Mesodermal cell (in vitro differentiated cells): ENCODE results near the gene HPS3.
"Not testable (repeated sequence)": the region's sequence is repeated elsewhere in the genome, so short reads cannot be mapped to it uniquely, and the experiment has no call there.

Experiments
- H3K27ac ChIP-seq: 2 replicates; pipeline ENCODE4 v1.7.0; 2013; ENCODE audit warnings: mild to moderate bottlenecking, low read depth, low read length, moderate library complexity; ENCODE audit not compliant: severe bottlenecking
- H3K36me3 ChIP-seq: 2 replicates; pipeline ENCODE4 v1.7.1; 2013; ENCODE audit warnings: mild to moderate bottlenecking, low read length, moderate library complexity; ENCODE audit not compliant: control insufficient read depth, insufficient read depth
- H3K4me1 ChIP-seq: one replicate; pipeline ENCODE4 v1.7.1; 2013; ENCODE audit warnings: mild to moderate bottlenecking, low read length; ENCODE audit not compliant: insufficient read depth, control insufficient read depth, poor library complexity, severe bottlenecking
- H3K4me3 ChIP-seq: 2 replicates; pipeline ENCODE4 v1.7.0; 2013; ENCODE audit warnings: low read length, control low read depth, mild to moderate bottlenecking; ENCODE audit not compliant: insufficient read depth, poor library complexity, severe bottlenecking; ENCODE audit errors: extremely low read depth
- H3K9me3 ChIP-seq: 2 replicates; pipeline ENCODE4 v1.7.1; 2013; ENCODE audit warnings: mild to moderate bottlenecking, low read length, moderate library complexity; ENCODE audit not compliant: control insufficient read depth
- WGBS, 2 experiments: methylation state at CpG; one replicate each; pipeline ENCODE4 v1.1.5; 2013; ENCODE audit warnings: missing lambda C conversion rate in 2 of 2; ENCODE audit not compliant: insufficient coverage in 2 of 2; 5-methylcytosine and 5-hydroxymethylcytosine counted together

Gene HPS3

GRCh38 chr3:149181182-149181581, 51.7 kb downstream of the HPS3 start:
- WGBS, 2 experiments, result 100% methylated on average over 2 of the region's 2 CpGs
- Histone ChIP-seq H3K4me1 (peaks cover 8% of the 10 kb centered on the region), H3K4me3 (no peak overlapping the region), H3K27ac (no peak overlapping the region), H3K36me3 (peaks cover 13% of the 10 kb centered on the region), H3K9me3 (peaks cover 10% of the 10 kb centered on the region)

- 83 to 100% methylated on average over 2 of the region's 2 CpGs for WGBS, 2 experiments
- H3K4me1 ChIP-seq, result no peaks in the 10 kb centered on the region
- H3K4me3 ChIP-seq, result no peak overlapping the region
- H3K36me3 ChIP-seq, result no peaks in the 10 kb centered on the region
- H3K9me3 ChIP-seq, result no peaks in the 10 kb centered on the region
- peak overlapping the region; percentile 58 for H3K27ac ChIP-seq
Observed at GRCh38 chr3:149186219-149186618, 56.8 kb downstream of the HPS3 start.

DNA sequence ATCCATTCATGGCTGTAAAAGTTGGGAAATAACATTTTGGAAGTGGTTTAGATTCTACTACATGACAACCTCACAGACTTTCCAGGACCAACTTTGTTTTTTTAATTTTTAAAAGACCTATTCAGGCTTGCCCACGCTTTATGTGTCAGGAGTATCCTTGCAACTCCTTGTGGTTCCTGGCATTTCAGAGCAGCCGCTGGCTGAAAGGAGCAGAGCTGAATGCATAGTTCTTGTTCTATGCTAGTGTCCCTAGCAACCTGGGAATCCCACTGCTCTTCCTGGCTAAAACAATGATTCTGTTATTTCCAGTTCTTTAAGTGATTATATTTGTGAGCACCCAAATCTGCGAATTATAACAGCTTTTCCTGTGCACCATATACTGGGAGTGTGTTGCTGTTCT, 57.3 kb downstream of the HPS3 start:
- peak overlapping the region; percentile 58 for H3K27ac ChIP-seq
- no peak overlapping the region for H3K4me3 ChIP-seq
- no peaks in the 10 kb centered on the region for H3K9me3 ChIP-seq
- no peaks in the 10 kb centered on the region for H3K4me1 ChIP-seq
- H3K36me3 ChIP-seq, result no peaks in the 10 kb centered on the region
- WGBS, 2 experiments, result 67 to 72% methylated on average over 1 to 2 of the region's 3 CpGs

GRCh38 chr3:149188494-149188893, 59.1 kb downstream of the HPS3 start:
- Histone ChIP-seq H3K4me3 (no peak overlapping the region), H3K9me3 (no peaks in the 10 kb centered on the region), H3K4me1 (no peaks in the 10 kb centered on the region), H3K27ac (no peak overlapping the region), H3K36me3 (no peaks in the 10 kb centered on the region)
- WGBS, 2 experiments, result 80% methylated on average over 1 of the region's 2 CpGs; no CpG with 5 or more reads in 1 of the 2 experiments

DNA sequence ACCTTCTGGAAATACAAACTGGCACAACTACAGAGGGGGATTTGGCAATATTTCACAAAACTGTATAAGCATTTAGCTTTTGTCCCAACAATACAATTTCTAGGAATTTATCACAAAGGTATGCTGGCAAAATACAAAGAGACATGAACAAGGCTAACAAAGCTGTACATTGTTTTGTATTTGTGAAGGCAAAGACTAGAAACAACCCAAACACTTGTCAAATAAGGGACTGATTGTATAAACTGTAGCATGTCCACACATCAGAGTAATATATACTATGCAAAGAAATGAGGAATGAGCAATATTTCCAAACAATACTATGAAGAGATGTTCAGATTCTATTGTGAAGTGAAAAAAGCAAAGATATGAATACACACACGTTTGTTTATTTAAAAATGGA, 65.8 kb downstream of the HPS3 start:
- Histone ChIP-seq H3K27ac (no peak overlapping the region), H3K9me3 (no peaks in the 10 kb centered on the region), H3K36me3 (no peaks in the 10 kb centered on the region), H3K4me1 (peaks cover 19% of the 10 kb centered on the region), H3K4me3 (no peak overlapping the region)
- WGBS, 2 experiments, result 100% methylated on average over 1 of the region's 1 CpG; no CpG with 5 or more reads in 1 of the 2 experiments

DNA sequence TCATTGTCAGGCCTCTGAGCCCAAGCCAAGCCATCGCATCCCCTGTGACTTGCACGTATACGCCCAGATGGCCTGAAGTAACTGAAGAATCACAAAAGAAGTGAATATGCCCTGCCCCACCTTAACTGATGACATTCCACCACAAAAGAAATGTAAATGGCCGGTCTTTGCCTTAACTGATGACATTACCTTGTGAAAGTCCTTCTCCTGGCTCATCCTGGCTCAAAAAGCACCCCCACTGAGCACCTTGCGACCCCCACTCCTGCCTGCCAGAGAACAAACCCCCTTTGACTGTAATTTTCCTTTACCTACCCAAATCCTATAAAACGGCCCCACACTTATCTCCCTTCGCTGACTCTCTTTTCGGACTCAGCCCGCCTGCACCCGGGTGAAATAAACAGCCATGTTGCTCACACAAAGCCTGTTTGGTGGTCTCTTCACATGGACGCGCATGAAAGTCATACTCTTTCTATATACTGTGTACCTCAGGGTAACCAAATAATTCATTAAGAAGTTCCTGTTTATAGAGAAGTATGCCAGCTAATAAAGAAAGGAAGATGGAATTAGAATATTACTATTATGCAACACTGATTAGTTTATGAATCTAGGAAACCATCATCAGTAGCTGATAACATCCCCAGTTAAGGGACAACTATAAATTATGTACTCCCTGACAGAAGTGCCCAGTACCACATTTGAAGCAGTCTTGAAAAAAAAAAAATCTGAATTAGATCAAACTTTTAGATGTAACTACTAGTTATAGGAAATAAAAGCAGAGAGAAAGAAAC, 67.6 kb downstream of the HPS3 start:
- Histone ChIP-seq H3K27ac (peak overlapping the region; percentile 50), H3K4me1 (peaks cover 19% of the 10 kb centered on the region)
- not testable (repeated sequence) for H3K9me3 ChIP-seq, H3K36me3 ChIP-seq, H3K4me3 ChIP-seq
- WGBS, 2 experiments, result 7 to 8% methylated on average over 2 to 6 of the region's 12 CpGs

DNA sequence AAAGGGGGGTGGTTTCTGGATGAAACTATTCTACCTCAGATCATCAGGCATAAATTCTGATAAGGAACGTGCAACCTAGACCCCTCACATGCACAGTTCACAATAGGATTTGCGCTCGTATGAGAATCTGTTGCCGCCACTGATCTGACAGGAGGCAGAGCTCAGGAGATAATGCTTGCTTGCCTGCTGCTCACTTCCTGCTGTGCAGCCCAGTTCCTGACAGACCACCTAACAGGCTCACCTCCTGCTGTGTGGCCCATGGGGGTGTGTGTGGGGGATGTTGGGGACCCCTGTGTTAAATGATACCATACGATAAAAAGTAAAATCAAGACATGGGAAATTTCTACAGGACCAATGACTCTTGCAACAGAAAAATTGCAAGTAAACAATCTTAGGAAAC, 68.2 kb downstream of the HPS3 start:
- Histone ChIP-seq H3K4me1 (peaks cover 19% of the 10 kb centered on the region), H3K9me3 (no peaks in the 10 kb centered on the region), H3K4me3 (no peak overlapping the region), H3K27ac (peak overlapping the region; percentile 50), H3K36me3 (no peaks in the 10 kb centered on the region)
- WGBS, 2 experiments, result 4% methylated on average over 3 to 4 of the region's 5 CpGs

GRCh38 chr3:149198611-149199010, 69.2 kb downstream of the HPS3 start:
- H3K27ac ChIP-seq, result peak overlapping the region; percentile 72
- no peaks in the 10 kb centered on the region for H3K9me3 ChIP-seq
- 0 to 8% methylated on average over 3 to 5 of the region's 7 CpGs for WGBS, 2 experiments
- H3K36me3 ChIP-seq, result no peaks in the 10 kb centered on the region
- no peak overlapping the region for H3K4me3 ChIP-seq
- H3K4me1 ChIP-seq, result peaks cover 19% of the 10 kb centered on the region

- 56 to 83% methylated on average over 1 to 3 of the region's 4 CpGs for WGBS, 2 experiments
- peaks cover 19% of the 10 kb centered on the region for H3K4me1 ChIP-seq
- H3K27ac ChIP-seq, result no peak overlapping the region
- H3K4me3 ChIP-seq, result no peak overlapping the region
- no peaks in the 10 kb centered on the region for H3K36me3 ChIP-seq
- no peaks in the 10 kb centered on the region for H3K9me3 ChIP-seq
Observed at GRCh38 chr3:149199474-149199873, 70.0 kb downstream of the HPS3 start.

- Histone ChIP-seq H3K36me3 (no peaks in the 10 kb centered on the region), H3K4me3 (no peak overlapping the region), H3K9me3 (no peaks in the 10 kb centered on the region), H3K27ac (no peak overlapping the region), H3K4me1 (peaks cover 2% of the 10 kb centered on the region)
- WGBS, 2 experiments, result 95 to 100% methylated on average over 2 of the region's 3 CpGs
Observed at GRCh38 chr3:149203758-149204157, 74.3 kb downstream of the HPS3 start.

DNA sequence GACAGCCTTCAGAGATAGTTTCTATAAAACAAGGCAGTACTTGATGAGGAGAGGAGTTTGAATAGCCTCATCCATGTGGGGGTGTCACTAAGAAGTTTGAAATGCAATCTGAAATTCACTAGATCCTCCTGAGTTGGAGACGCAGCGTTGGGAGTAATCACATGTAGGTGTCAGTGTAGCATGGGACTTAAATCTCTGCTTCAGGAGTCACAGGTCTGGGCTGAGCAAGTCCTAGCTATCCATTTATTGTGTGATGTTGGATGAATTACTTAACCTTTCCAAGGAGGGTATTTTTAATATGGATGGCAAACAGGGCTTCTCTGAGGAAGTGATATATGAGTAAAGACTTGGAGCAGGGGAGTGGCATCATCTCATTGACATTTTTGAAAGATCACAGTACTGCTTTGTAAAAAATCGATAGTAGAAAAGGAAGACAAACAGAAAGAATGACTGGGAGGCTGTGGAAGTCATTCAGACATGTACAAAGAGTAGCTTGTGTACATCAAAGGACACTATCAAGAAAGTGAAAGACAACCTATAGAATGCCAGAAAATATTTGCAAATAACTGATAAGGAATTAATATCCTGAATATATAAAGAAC, 75.1 kb downstream of the HPS3 start:
- H3K4me1 ChIP-seq, result no peaks in the 10 kb centered on the region
- WGBS, 2 experiments, result 95 to 96% methylated on average over 2 to 3 of the region's 3 CpGs
- H3K9me3 ChIP-seq, result no peaks in the 10 kb centered on the region

More for the DNA sequence above, 75.1 kb downstream of the HPS3 start:
- no peaks in the 10 kb centered on the region for H3K36me3 ChIP-seq
- H3K4me3 ChIP-seq, result no peak overlapping the region
- H3K27ac ChIP-seq, result no peak overlapping the region
